H1 (cell line): ENCODE measurements around the gene YAP1. TPM values are rescaled to one million over a fixed set of nuclear protein-coding genes. Genes with fewer than 3 reads are reported as not detected.

Source experiments
- CHD1 ChIP-seq: IDR thresholded peaks from 2 replicates; pipeline ENCODE4 v1.6.1; 2012; ENCODE audit warnings: low read depth, low read length, improper control_type of control experiment
- E2F6 ChIP-seq: IDR thresholded peaks from 2 replicates; pipeline ENCODE4 v1.6.1; 2012; ENCODE audit warnings: inconsistent platforms
- KDM5A ChIP-seq: fragments of 200-600 bp; IDR thresholded peaks from 2 replicates; pipeline ENCODE4 v1.7.1; 2012; ENCODE audit warnings: mild to moderate bottlenecking, low read length, inconsistent platforms, mixed read lengths
- ZNF274 ChIP-seq: IDR thresholded peaks from 2 replicates; pipeline ENCODE4 v1.7.0; 2012; ENCODE audit warnings: low read length, borderline replicate concordance; ENCODE audit errors: extremely low read depth
- polyA plus RNA-seq, 7 experiments: library from polyadenylated mRNA; depleted of rRNA in 3 of 7; stranded (reverse) in 5 of 7; unstranded in 2 of 7; fragments of >200 nt in 5 of 7; fragments of 200-250 nt in 2 of 7; gene quantifications; 1 replicate in 5 of 7; 2 replicates in 1 of 7; 4 replicates in 1 of 7; pipeline versions ENCODE4 v1.2.1 to v1.2.3, GENCODE V29; 2011 to 2013; ENCODE audit warnings: missing spikeins in 2 of 7, mixed read lengths in 2 of 7
- total RNA-seq: library from RNA; stranded (reverse); fragmentation: NEBNext Ultra II Directional; extraction: Animal tissue kit (Norgen Biotek cat#: 25700); gene quantifications from 2 replicates; pipeline ENCODE4 v1.2.1, GENCODE V29; 2021
- TF ChIP-seq, protein P1 (sequence below): fragments of 300-600 bp; sonication (generic); IDR thresholded peaks from 2 replicates; pipeline ENCODE4 v1.7.1; 2012; ENCODE audit warnings: low read length, moderate library complexity, mild to moderate bottlenecking, inconsistent platforms; ENCODE audit not compliant: insufficient replicate concordance

The YAP1 gene
- total and polyA plus RNA-seq, 2 of the 8 experiments (the other 6 are each of a cell fraction or from before 2014, with no cell fraction given) = 62.0 to 108 TPM

- TF ChIP-seq, protein P1, sequence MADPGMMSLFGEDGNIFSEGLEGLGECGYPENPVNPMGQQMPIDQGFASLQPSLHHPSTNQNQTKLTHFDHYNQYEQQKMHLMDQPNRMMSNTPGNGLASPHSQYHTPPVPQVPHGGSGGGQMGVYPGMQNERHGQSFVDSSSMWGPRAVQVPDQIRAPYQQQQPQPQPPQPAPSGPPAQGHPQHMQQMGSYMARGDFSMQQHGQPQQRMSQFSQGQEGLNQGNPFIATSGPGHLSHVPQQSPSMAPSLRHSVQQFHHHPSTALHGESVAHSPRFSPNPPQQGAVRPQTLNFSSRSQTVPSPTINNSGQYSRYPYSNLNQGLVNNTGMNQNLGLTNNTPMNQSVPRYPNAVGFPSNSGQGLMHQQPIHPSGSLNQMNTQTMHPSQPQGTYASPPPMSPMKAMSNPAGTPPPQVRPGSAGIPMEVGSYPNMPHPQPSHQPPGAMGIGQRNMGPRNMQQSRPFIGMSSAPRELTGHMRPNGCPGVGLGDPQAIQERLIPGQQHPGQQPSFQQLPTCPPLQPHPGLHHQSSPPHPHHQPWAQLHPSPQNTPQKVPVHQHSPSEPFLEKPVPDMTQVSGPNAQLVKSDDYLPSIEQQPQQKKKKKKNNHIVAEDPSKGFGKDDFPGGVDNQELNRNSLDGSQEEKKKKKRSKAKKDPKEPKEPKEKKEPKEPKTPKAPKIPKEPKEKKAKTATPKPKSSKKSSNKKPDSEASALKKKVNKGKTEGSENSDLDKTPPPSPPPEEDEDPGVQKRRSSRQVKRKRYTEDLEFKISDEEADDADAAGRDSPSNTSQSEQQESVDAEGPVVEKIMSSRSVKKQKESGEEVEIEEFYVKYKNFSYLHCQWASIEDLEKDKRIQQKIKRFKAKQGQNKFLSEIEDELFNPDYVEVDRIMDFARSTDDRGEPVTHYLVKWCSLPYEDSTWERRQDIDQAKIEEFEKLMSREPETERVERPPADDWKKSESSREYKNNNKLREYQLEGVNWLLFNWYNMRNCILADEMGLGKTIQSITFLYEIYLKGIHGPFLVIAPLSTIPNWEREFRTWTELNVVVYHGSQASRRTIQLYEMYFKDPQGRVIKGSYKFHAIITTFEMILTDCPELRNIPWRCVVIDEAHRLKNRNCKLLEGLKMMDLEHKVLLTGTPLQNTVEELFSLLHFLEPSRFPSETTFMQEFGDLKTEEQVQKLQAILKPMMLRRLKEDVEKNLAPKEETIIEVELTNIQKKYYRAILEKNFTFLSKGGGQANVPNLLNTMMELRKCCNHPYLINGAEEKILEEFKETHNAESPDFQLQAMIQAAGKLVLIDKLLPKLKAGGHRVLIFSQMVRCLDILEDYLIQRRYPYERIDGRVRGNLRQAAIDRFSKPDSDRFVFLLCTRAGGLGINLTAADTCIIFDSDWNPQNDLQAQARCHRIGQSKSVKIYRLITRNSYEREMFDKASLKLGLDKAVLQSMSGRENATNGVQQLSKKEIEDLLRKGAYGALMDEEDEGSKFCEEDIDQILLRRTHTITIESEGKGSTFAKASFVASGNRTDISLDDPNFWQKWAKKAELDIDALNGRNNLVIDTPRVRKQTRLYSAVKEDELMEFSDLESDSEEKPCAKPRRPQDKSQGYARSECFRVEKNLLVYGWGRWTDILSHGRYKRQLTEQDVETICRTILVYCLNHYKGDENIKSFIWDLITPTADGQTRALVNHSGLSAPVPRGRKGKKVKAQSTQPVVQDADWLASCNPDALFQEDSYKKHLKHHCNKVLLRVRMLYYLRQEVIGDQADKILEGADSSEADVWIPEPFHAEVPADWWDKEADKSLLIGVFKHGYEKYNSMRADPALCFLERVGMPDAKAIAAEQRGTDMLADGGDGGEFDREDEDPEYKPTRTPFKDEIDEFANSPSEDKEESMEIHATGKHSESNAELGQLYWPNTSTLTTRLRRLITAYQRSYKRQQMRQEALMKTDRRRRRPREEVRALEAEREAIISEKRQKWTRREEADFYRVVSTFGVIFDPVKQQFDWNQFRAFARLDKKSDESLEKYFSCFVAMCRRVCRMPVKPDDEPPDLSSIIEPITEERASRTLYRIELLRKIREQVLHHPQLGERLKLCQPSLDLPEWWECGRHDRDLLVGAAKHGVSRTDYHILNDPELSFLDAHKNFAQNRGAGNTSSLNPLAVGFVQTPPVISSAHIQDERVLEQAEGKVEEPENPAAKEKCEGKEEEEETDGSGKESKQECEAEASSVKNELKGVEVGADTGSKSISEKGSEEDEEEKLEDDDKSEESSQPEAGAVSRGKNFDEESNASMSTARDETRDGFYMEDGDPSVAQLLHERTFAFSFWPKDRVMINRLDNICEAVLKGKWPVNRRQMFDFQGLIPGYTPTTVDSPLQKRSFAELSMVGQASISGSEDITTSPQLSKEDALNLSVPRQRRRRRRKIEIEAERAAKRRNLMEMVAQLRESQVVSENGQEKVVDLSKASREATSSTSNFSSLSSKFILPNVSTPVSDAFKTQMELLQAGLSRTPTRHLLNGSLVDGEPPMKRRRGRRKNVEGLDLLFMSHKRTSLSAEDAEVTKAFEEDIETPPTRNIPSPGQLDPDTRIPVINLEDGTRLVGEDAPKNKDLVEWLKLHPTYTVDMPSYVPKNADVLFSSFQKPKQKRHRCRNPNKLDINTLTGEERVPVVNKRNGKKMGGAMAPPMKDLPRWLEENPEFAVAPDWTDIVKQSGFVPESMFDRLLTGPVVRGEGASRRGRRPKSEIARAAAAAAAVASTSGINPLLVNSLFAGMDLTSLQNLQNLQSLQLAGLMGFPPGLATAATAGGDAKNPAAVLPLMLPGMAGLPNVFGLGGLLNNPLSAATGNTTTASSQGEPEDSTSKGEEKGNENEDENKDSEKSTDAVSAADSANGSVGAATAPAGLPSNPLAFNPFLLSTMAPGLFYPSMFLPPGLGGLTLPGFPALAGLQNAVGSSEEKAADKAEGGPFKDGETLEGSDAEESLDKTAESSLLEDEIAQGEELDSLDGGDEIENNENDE = no peak
- TF ChIP-seq CHD1 (no peak), KDM5A (no peak), E2F6 (no peak), ZNF274 (no peak)
These were observed 84.7 kb downstream of the YAP1 start (continued) for GRCh38 chr11:102194990-102195389.
